ENCODE results near the gene CLDN10.

DNA sequence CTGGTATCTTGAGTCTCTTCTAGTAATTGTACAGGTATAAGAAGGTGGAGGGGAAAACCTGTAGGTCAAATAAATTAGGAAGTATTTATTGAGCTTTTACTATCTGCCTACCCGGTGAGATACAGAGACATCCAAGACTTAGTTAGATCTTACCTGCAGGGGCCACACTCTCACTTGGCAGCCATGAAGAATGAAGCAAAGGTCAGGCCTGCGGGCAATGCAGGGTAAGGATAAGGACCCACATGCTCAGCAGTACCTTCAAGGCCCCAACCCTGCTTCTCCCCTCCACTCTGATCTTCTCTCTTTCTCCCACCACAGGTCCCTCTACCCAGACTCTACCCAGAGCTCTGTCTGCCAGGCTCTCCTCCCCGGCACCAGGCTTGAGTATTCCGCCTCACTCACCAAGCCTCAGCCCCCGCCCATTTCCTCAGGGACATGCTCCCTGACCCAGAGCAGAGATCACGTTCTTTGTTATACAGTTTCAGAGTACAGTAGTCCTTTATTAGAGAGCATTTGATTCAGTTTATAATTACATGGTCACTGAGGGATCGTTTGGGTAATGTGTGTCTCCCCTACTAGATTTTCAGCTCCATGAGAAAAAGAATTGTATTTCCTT, 18.9 kb upstream of the CLDN10 start:
- TF ChIP-seq CTCF (conservative IDR thresholded peaks at IDR 0.05) (no peak), EZH2 (IDR thresholded peaks at IDR 0.05; ENCODE audit: low read depth) (no peak)
